MM.1S (cell line): Measurements from ENCODE around the gene PRCC.

Experiments
- DNase-seq: peaks from one replicate; pipeline ENCODE4 v3.0.0-alpha.2; 2015
- H2AFZ ChIP-seq: fragments of 300-600 bp; sonication (generic); 2 replicates; pipeline ENCODE4 v1.6.0; 2016; ENCODE audit warnings: antibody characterized with exemption, low read length
- H3F3A ChIP-seq: fragments of 300-600 bp; sonication (generic); 2 replicates; pipeline ENCODE4 v1.6.1; 2016; ENCODE audit warnings: mild to moderate bottlenecking, antibody characterized with exemption, low read length, moderate library complexity, mixed read lengths; ENCODE audit not compliant: insufficient read depth
- H3K27ac ChIP-seq: fragments of 300-600 bp; sonication (generic); 2 replicates; pipeline ENCODE4 v1.5.1; 2016; ENCODE audit warnings: mild to moderate bottlenecking, low read length
- H3K27me3 ChIP-seq: fragments of 300-600 bp; sonication (generic); replicated peaks from 2 replicates; pipeline ENCODE4 v1.6.0; 2016; ENCODE audit warnings: low read length; ENCODE audit not compliant: insufficient read depth
- H3K36me3 ChIP-seq: fragments of 300-600 bp; sonication (generic); replicated peaks from 2 replicates; pipeline ENCODE4 v1.6.1; 2016; ENCODE audit warnings: mild to moderate bottlenecking, low read length, mixed read lengths; ENCODE audit not compliant: insufficient read depth
- H3K4me1 ChIP-seq: fragments of 300-600 bp; sonication (generic); 2 replicates; pipeline ENCODE4 v1.6.1; 2016; ENCODE audit warnings: low read length, mixed read lengths
- H3K4me2 ChIP-seq: fragments of 300-600 bp; sonication (generic); 2 replicates; pipeline ENCODE4 v1.6.0; 2016; ENCODE audit warnings: low read depth, low read length
- H3K4me3 ChIP-seq: fragments of 300-600 bp; sonication (generic); 2 replicates; pipeline ENCODE4 v1.5.1; 2016; ENCODE audit warnings: low read length, mixed read lengths
- H3K79me2 ChIP-seq: fragments of 300-600 bp; sonication (generic); 2 replicates; pipeline ENCODE4 v1.6.1; 2016; ENCODE audit warnings: mixed run types, low read length, mixed read lengths
- H3K9ac ChIP-seq: fragments of 300-600 bp; sonication (generic); 2 replicates; pipeline ENCODE4 v1.6.1; 2016; ENCODE audit warnings: low read length, mixed read lengths
- H3K9me2 ChIP-seq: fragments of 300-600 bp; sonication (generic); replicated peaks from 2 replicates; pipeline ENCODE4 v1.6.1; 2016; ENCODE audit warnings: mild to moderate bottlenecking, low read length, mixed read lengths; ENCODE audit not compliant: insufficient read depth
- H3K9me3 ChIP-seq: fragments of 300-600 bp; sonication (generic); replicated peaks from 2 replicates; pipeline ENCODE4 v1.6.1; 2016; ENCODE audit warnings: mild to moderate bottlenecking, low read length, mixed read lengths; ENCODE audit not compliant: insufficient read depth
- H4K20me1 ChIP-seq: fragments of 300-600 bp; sonication (generic); 2 replicates; pipeline ENCODE4 v1.6.1; 2016; ENCODE audit warnings: mild to moderate bottlenecking, low read length, moderate library complexity, mixed read lengths; ENCODE audit not compliant: insufficient read depth
- CTCF ChIP-seq: fragments of 300-600 bp; sonication (generic); IDR thresholded peaks from 2 replicates; pipeline ENCODE4 v1.5.1; 2016; ENCODE audit warnings: antibody characterized with exemption, low read length, mixed read lengths
- EZH2 ChIP-seq: fragments of 300-600 bp; sonication (generic); optimal IDR thresholded peaks from 2 replicates; pipeline ENCODE3; 2017; ENCODE audit warnings: low read depth, mild to moderate bottlenecking, antibody characterized with exemption, low read length, mixed read lengths
- EZH2phosphoT487 ChIP-seq: fragments of 300-600 bp; sonication (generic); IDR thresholded peaks from 2 replicates; pipeline ENCODE4 v1.6.1; 2018; ENCODE audit warnings: antibody characterized with exemption, low read length

PRCC gene

GRCh38 chr1:156738407-156738806, 28.9 kb upstream of the PRCC start:
- H4K20me1 ChIP-seq: no peaks in the 10 kb centered on the region
- no peaks in the 10 kb centered on the region for H3K36me3 ChIP-seq
- TF ChIP-seq EZH2 (no peak), EZH2phosphoT487 (no peak), CTCF (no peak)
- DNase-seq: no peak
- H3K4me1 ChIP-seq: peaks cover 22% of the 10 kb centered on the region
- peaks cover 24% of the 10 kb centered on the region for H3K79me2 ChIP-seq
- H3K9me3 ChIP-seq: no peaks in the 10 kb centered on the region
- H2AFZ ChIP-seq: no peak overlapping the region
- H3F3A ChIP-seq: peaks cover 37% of the 10 kb centered on the region
- H3K27me3 ChIP-seq: no peaks in the 10 kb centered on the region
- no peak overlapping the region for H3K9ac ChIP-seq
- H3K4me3 ChIP-seq: no peak overlapping the region
- no peak overlapping the region for H3K4me2 ChIP-seq
- no peak overlapping the region for H3K27ac ChIP-seq
- H3K9me2 ChIP-seq: no peaks in the 10 kb centered on the region

DNA sequence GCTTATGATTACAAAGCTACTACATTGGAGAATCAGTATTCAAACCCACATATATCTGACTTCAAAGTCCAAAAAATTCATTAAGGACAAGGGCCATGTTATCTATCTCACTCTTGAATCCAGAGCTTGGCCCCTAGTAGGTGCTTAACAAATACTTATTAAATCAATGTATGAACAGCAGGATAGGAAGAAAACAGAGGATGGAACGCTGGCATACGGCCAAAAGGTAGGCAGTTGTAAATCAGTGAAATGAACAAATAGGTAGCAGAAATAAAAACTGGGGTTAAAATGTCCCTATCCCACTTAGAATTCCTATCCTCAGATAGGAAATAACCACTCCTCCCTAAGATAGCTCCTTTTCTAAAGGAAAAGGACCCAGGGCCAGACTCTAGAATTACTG, 28.4 kb upstream of the PRCC start:
- TF ChIP-seq CTCF (no peak), EZH2 (no peak), EZH2phosphoT487 (no peak)
- Histone ChIP-seq H3K36me3 (no peaks in the 10 kb centered on the region), H3K27ac (no peak overlapping the region), H3K4me2 (no peak overlapping the region), H3K9me3 (no peaks in the 10 kb centered on the region), H3K27me3 (no peaks in the 10 kb centered on the region), H3K4me1 (peaks cover 22% of the 10 kb centered on the region), H4K20me1 (no peaks in the 10 kb centered on the region), H3K9me2 (no peaks in the 10 kb centered on the region), H3K79me2 (peaks cover 29% of the 10 kb centered on the region), H3K4me3 (no peak overlapping the region), H2AFZ (no peak overlapping the region), H3F3A (peaks cover 42% of the 10 kb centered on the region), H3K9ac (no peak overlapping the region)
- DNase-seq: no peak

DNA sequence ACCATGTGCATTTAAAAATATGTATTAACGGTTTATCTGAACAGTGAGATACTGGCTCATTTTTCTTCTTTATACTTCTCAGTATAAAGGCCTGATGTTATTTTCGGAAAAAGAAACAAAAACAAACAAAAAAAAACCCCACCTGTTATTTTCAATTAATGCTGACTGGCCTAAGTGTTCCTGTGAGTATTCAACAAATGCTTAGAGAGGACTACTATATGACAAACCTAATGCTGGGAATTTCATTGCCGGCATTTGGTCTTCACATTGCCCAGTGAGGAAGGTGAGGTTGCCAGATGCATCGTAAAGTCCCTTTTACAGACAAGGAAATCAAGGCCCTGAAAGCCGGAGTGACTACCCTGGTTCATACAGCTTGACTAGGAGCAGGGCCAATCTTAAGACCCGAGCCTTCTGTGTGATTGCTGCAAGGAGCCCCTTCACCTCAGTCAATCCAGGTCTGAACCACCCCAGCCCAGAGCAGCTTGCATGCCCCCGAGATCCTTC, 27.0 kb upstream of the PRCC start:
- peak overlapping the region; percentile 80 for H3K4me3 ChIP-seq
- H3K9me2 ChIP-seq: no peaks in the 10 kb centered on the region
- peak overlapping the region; percentile 47 for H2AFZ ChIP-seq
- peak overlapping the region; percentile 78 for H3K9ac ChIP-seq
- TF ChIP-seq EZH2: no peak
- TF ChIP-seq CTCF: no peak
- TF ChIP-seq EZH2phosphoT487: no peak
- peak overlapping the region; percentile 65 for H3K4me2 ChIP-seq
- no peaks in the 10 kb centered on the region for H4K20me1 ChIP-seq
- peak overlapping the region; percentile 81 for H3K27ac ChIP-seq
- H3F3A ChIP-seq: peaks cover 53% of the 10 kb centered on the region
- H3K27me3 ChIP-seq: no peaks in the 10 kb centered on the region
- peak; percentile 68 for DNase-seq
- no peaks in the 10 kb centered on the region for H3K36me3 ChIP-seq
- peaks cover 41% of the 10 kb centered on the region for H3K79me2 ChIP-seq
- no peaks in the 10 kb centered on the region for H3K9me3 ChIP-seq
- peaks cover 22% of the 10 kb centered on the region for H3K4me1 ChIP-seq
